Measurements from ENCODE around the gene ID3. TPM values are rescaled to one million over a fixed set of nuclear protein-coding genes. Genes with fewer than 3 reads are reported as not detected.
"Not testable (repeated sequence)": the region's sequence is repeated elsewhere in the genome, so short reads cannot be mapped to it uniquely, and the experiment has no call there.

The ID3 gene
- total and polyA plus RNA-seq, 2 donors (not counting 3 experiments of a cell fraction or from before 2014, with no cell fraction given): 277 to 971 TPM

- H3K27ac ChIP-seq (ENCODE audit: insufficient read depth, low read depth, low read length); H3K9me1 ChIP-seq (replicated peaks; ENCODE audit: control insufficient read depth, extremely low read depth, insufficient read depth, low read length); DNase-seq (ENCODE audit: low read depth, low spot score); POLR2A ChIA-PET; H3K4me2 ChIP-seq (ENCODE audit: insufficient read depth, low read length); H3K9me3 ChIP-seq (replicated peaks; ENCODE audit: control insufficient read depth, insufficient read depth, low read length); BruUV-seq (replicated peaks); H3K27me3 ChIP-seq (ENCODE audit: control insufficient read depth in 2 of 2, insufficient read depth in 2 of 2, low read length in 2 of 2); intact Hi-C loops (cut with micrococcal nuclease); H3K9ac ChIP-seq (replicated peaks; ENCODE audit: extremely low read depth, insufficient read depth, low read length); H3K4me1 ChIP-seq (ENCODE audit: control insufficient read depth, extremely low read depth, insufficient read depth, low read length); H4K20me1 ChIP-seq (replicated peaks; ENCODE audit: control insufficient read depth, extremely low read depth, insufficient read depth, low read length); H3K36me3 ChIP-seq (ENCODE audit: control insufficient read depth in 2 of 2, extremely low read depth in 1 of 2, insufficient read depth in 2 of 2, low read length in 2 of 2); H3K79me2 ChIP-seq (ENCODE audit: control insufficient read depth, insufficient read depth, low read length); H2AFZ ChIP-seq (ENCODE audit: low read depth, low read length); dilution Hi-C loops (cut with MboI; ENCODE audit: extremely low pct_ligation_motif_present, low sequenced_read_pairs); H3K4me3 ChIP-seq (replicated peaks in 1 of 3; ENCODE audit: insufficient read depth in 1 of 3, low read depth in 1 of 3, low read length in 3 of 3); FAIRE-seq: not testable (repeated sequence)
- CTCF ChIA-PET: interaction anchor here (0.8 to 1.0 kb wide), 2 partner anchors 15 to 22 kb away, joined by 3 read pairs; no protein-coding TSS in a partner anchor
These were observed 24.4 kb upstream of the ID3 start for GRCh38 chr1:23583727-23584126.

DNA sequence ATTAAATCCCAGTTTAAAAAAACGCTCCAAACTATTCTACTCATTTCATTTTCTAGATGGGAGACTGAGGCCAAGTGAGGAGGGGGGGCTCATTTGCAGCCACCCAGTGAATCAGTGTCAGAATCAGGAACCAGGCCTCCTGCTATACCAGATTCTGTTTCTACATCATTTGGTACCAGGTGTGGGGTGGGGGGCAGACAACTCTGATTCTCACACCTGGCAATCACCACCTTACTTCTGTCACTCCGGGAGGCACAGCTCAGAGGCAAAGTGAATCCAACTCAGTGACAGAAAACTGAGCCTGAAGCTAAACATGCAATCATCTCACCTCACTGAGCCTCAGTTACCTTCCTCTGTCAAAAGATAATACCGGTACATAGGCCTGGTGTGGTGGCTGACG lies 23.5 kb upstream of the ID3 start:
- Histone ChIP-seq H3K9me1 (replicated peaks; ENCODE audit: control insufficient read depth, extremely low read depth, insufficient read depth, low read length) (no peaks in the 10 kb centered on the region), H3K27me3 (ENCODE audit: control insufficient read depth in 2 of 2, insufficient read depth in 2 of 2, low read length in 2 of 2) (peaks cover 0 to 2% of the 10 kb centered on the region in 2 experiments), H3K79me2 (ENCODE audit: control insufficient read depth, insufficient read depth, low read length) (no peaks in the 10 kb centered on the region), H3K4me1 (ENCODE audit: control insufficient read depth, extremely low read depth, insufficient read depth, low read length) (peaks cover 7% of the 10 kb centered on the region), H2AFZ (ENCODE audit: low read depth, low read length) (no peak overlapping the region), H3K4me2 (ENCODE audit: insufficient read depth, low read length) (no peak overlapping the region), H4K20me1 (replicated peaks; ENCODE audit: control insufficient read depth, extremely low read depth, insufficient read depth, low read length) (no peaks in the 10 kb centered on the region), H3K4me3 (replicated peaks in 1 of 3; ENCODE audit: insufficient read depth in 1 of 3, low read depth in 1 of 3, low read length in 3 of 3) (no peak overlapping the region), H3K9me3 (replicated peaks; ENCODE audit: control insufficient read depth, insufficient read depth, low read length) (no peaks in the 10 kb centered on the region), H3K9ac (replicated peaks; ENCODE audit: extremely low read depth, insufficient read depth, low read length) (no peak overlapping the region), H3K36me3 (ENCODE audit: control insufficient read depth in 2 of 2, extremely low read depth in 1 of 2, insufficient read depth in 2 of 2, low read length in 2 of 2) (no peaks in the 10 kb centered on the region), H3K27ac (ENCODE audit: insufficient read depth, low read depth, low read length) (no peak overlapping the region)
- FAIRE-seq (no peak), DNase-seq (ENCODE audit: low read depth, low spot score) (no peak)
- ChIA-PET CTCF (interaction anchor here (0.8 to 1.2 kb wide), 2 partner anchors 14 to 53 kb away, joined by 3 read pairs; no protein-coding TSS in a partner anchor), POLR2A (interaction anchor here (0.6 kb wide), 1 partner anchor 15 kb away, joined by 3 read pairs; no protein-coding TSS in a partner anchor)
- dilution Hi-C loops (cut with MboI; ENCODE audit: extremely low pct_ligation_motif_present, low sequenced_read_pairs): no loop called here
- intact Hi-C loops (cut with micrococcal nuclease): no loop called here
- BruUV-seq (replicated peaks): no TSS peak
- no peak for TF ChIP-seq MAX (IDR thresholded peaks at IDR 0.05; ENCODE audit: insufficient read depth, insufficient read length)
- no peak for TF ChIP-seq POLR2A (IDR thresholded peaks at IDR 0.05; ENCODE audit: low read depth, low read length)
- TF ChIP-seq GATA2 (IDR thresholded peaks at IDR 0.05; ENCODE audit: insufficient read depth, insufficient read length, low read depth, low read length): no peak
- TF ChIP-seq MYC (IDR thresholded peaks at IDR 0.05; ENCODE audit: low read depth, low read length): no peak
- no peak for TF ChIP-seq FOS (IDR thresholded peaks at IDR 0.05; ENCODE audit: borderline replicate concordance, insufficient read depth, low read length)
- TF ChIP-seq, protein P1, sequence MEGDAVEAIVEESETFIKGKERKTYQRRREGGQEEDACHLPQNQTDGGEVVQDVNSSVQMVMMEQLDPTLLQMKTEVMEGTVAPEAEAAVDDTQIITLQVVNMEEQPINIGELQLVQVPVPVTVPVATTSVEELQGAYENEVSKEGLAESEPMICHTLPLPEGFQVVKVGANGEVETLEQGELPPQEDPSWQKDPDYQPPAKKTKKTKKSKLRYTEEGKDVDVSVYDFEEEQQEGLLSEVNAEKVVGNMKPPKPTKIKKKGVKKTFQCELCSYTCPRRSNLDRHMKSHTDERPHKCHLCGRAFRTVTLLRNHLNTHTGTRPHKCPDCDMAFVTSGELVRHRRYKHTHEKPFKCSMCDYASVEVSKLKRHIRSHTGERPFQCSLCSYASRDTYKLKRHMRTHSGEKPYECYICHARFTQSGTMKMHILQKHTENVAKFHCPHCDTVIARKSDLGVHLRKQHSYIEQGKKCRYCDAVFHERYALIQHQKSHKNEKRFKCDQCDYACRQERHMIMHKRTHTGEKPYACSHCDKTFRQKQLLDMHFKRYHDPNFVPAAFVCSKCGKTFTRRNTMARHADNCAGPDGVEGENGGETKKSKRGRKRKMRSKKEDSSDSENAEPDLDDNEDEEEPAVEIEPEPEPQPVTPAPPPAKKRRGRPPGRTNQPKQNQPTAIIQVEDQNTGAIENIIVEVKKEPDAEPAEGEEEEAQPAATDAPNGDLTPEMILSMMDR (IDR thresholded peaks at IDR 0.05; ENCODE audit: extremely low read depth in 1 of 2, insufficient read depth in 1 of 2, low read depth in 1 of 2, low read length in 2 of 2): no peak
- no peak for TF ChIP-seq JUN (IDR thresholded peaks at IDR 0.05; ENCODE audit: borderline replicate concordance, insufficient read depth, insufficient read length, low read depth)
- no peak for TF ChIP-seq POLR2AphosphoS5 (IDR thresholded peaks at IDR 0.05; ENCODE audit: insufficient read depth, low read depth, low read length)
